Pons (tissue), 1 donor: ENCODE data around the gene C9.
"Not testable (repeated sequence)": the region's sequence is repeated elsewhere in the genome, so short reads cannot be mapped to it uniquely, and the experiment has no call there.

Experiments
- DNase-seq: peaks from one replicate; pipeline ENCODE4 v3.0.0-alpha.2; 2016; ENCODE audit warnings: low spot score

C9 gene

GRCh38 chr5:39260095-39260494 is 104.2 kb downstream of the C9 start:
- no peak for DNase-seq

GRCh38 chr5:39257554-39257953 is 106.7 kb downstream of the C9 start:
- DNase-seq: no peak

- no peak for DNase-seq
Observed at GRCh38 chr5:39256477-39257235, 107.6 kb downstream of the C9 start.

GRCh38 chr5:39255406-39255805 is 108.9 kb downstream of the C9 start:
- DNase-seq: no peak

GRCh38 chr5:39254671-39255070 is 109.6 kb downstream of the C9 start:
- no peak for DNase-seq

- no peak for DNase-seq
Observed at GRCh38 chr5:39253196-39253595, 111.1 kb downstream of the C9 start.

GRCh38 chr5:39249564-39250274 is 114.6 kb downstream of the C9 start:
- no peak for DNase-seq

GRCh38 chr5:39249069-39249468 is 115.2 kb downstream of the C9 start:
- DNase-seq: no peak

- DNase-seq: no peak
Observed at GRCh38 chr5:39240750-39241149, 123.5 kb downstream of the C9 start.

GRCh38 chr5:39238366-39239105 is 125.8 kb downstream of the C9 start:
- DNase-seq: no peak

GRCh38 chr5:39236718-39237117 is 127.6 kb downstream of the C9 start:
- no peak for DNase-seq

GRCh38 chr5:39235648-39236047 is 128.6 kb downstream of the C9 start:
- no peak for DNase-seq

- DNase-seq: not testable (repeated sequence)
Observed at GRCh38 chr5:39234494-39234893, 129.8 kb downstream of the C9 start.
